Measurements from ENCODE around the gene RIF1.
A peak's percentile ranks its signal among the peaks of the same experiment; 100 is the strongest.
"Not testable (repeated sequence)": the region's sequence is repeated elsewhere in the genome, so short reads cannot be mapped to it uniquely, and the experiment has no call there.

Gene RIF1

GRCh38 chr2:151409601-151410484 lies at the start of gene RIF1:
TSS of gene RIF1 (plus strand) at chr2:151409902. CDS start at chr2:151410424, 522 bp downstream.
- DNase-seq (ENCODE audit: low spot score) = peak; percentile 87

GRCh38 chr2:151361674-151362370 lies 47.9 kb upstream of the RIF1 start:
- no peak for DNase-seq (ENCODE audit: low spot score)

GRCh38 chr2:151363709-151364108 lies 46.0 kb upstream of the RIF1 start:
- DNase-seq (ENCODE audit: low spot score) = no peak

- DNase-seq (ENCODE audit: low spot score) = no peak
These were observed 42.1 kb upstream of the RIF1 start for GRCh38 chr2:151367571-151367970.

GRCh38 chr2:151374436-151374835 lies 35.3 kb upstream of the RIF1 start:
- DNase-seq (ENCODE audit: low spot score) = peak; percentile 66

GRCh38 chr2:151379169-151379568 lies 30.5 kb upstream of the RIF1 start:
- DNase-seq (ENCODE audit: low spot score) = no peak

- DNase-seq (ENCODE audit: low spot score) = no peak
These were observed 29.0 kb upstream of the RIF1 start for GRCh38 chr2:151380580-151381235.

- DNase-seq (ENCODE audit: low spot score) = no peak
These were observed 28.4 kb upstream of the RIF1 start for GRCh38 chr2:151381266-151381665.

- no peak for DNase-seq (ENCODE audit: low spot score)
These were observed 21.7 kb upstream of the RIF1 start for GRCh38 chr2:151388011-151388410.

- DNase-seq (ENCODE audit: low spot score) = no peak
These were observed 18.3 kb upstream of the RIF1 start for GRCh38 chr2:151391436-151391835.

- DNase-seq (ENCODE audit: low spot score) = no peak
These were observed 15.2 kb upstream of the RIF1 start for GRCh38 chr2:151394509-151394908.

- DNase-seq (ENCODE audit: low spot score) = no peak
These were observed 14.0 kb upstream of the RIF1 start for GRCh38 chr2:151395509-151396374.

- no peak for DNase-seq (ENCODE audit: low spot score)
These were observed 9.7 kb upstream of the RIF1 start for GRCh38 chr2:151399981-151400380.

GRCh38 chr2:151401149-151401548 lies 8.6 kb upstream of the RIF1 start:
- DNase-seq (ENCODE audit: low spot score) = no peak

GRCh38 chr2:151403914-151404313 lies 5.8 kb upstream of the RIF1 start:
- no peak for DNase-seq (ENCODE audit: low spot score)

GRCh38 chr2:151405376-151405775 lies 4.3 kb upstream of the RIF1 start:
- no peak for DNase-seq (ENCODE audit: low spot score)

- no peak for DNase-seq (ENCODE audit: low spot score)
These were observed 2.4 kb upstream of the RIF1 start for GRCh38 chr2:151407281-151407680.

- DNase-seq (ENCODE audit: low spot score) = no peak
These were observed 708 bp upstream of the RIF1 start for GRCh38 chr2:151408788-151409600.

GRCh38 chr2:151410485-151410834 lies 758 bp downstream of the RIF1 start:
- DNase-seq (ENCODE audit: low spot score) = peak; percentile 32

GRCh38 chr2:151417650-151418049 lies 7.9 kb downstream of the RIF1 start:
- DNase-seq (ENCODE audit: low spot score) = no peak

- not testable (repeated sequence) for DNase-seq (ENCODE audit: low spot score)
These were observed 12.0 kb downstream of the RIF1 start for GRCh38 chr2:151421681-151422080.
